HepG2 (cell line): ENCODE data around the gene TMC4.

Source experiments
- ATF2 ChIP-seq: sonication (generic); formaldehyde crosslinking; IDR thresholded peaks from 2 replicates; pipeline ENCODE4 v1.4.0; 2020; ENCODE audit warnings: missing genetic modification reagents
- CTCF ChIP-seq: sonication (generic); formaldehyde crosslinking; IDR thresholded peaks from 2 replicates; pipeline ENCODE4 v1.5.0; 2020; ENCODE audit warnings: mild to moderate bottlenecking, missing genetic modification reagents, moderate library complexity
- FOXM1 ChIP-seq: sonication (generic); formaldehyde crosslinking; IDR thresholded peaks from 2 replicates; pipeline ENCODE4 v1.5.0; 2020; ENCODE audit warnings: missing genetic modification reagents
- JUND ChIP-seq: sonication (generic); formaldehyde crosslinking; IDR thresholded peaks from 2 replicates; pipeline ENCODE4 v1.8.0; 2022; ENCODE audit warnings: mild to moderate bottlenecking, missing genetic modification reagents
- KLF16 ChIP-seq, 2 experiments: sonication (generic) in 1 of 2; formaldehyde crosslinking in 1 of 2; IDR thresholded peaks; 2 replicates each; pipeline versions ENCODE4 v1.6.1 to v1.8.0; 2016 to 2023; ENCODE audit warnings: missing genetic modification reagents in 2 of 2, missing compliant biosample characterization in 1 of 2
- MXD3 ChIP-seq: IDR thresholded peaks from 2 replicates; pipeline ENCODE4 v1.6.1; 2016; ENCODE audit warnings: mild to moderate bottlenecking, missing biosample characterization, missing genetic modification reagents
- MYC ChIP-seq: sonication (generic); formaldehyde crosslinking; IDR thresholded peaks from 2 replicates; pipeline ENCODE4 v1.9.0; 2021; ENCODE audit warnings: missing genetic modification reagents, borderline replicate concordance
- POLR2A ChIP-seq, 2 experiments: IDR thresholded peaks; 2 replicates each; pipeline ENCODE4 v1.6.1; 2011; ENCODE audit warnings: low read depth in 2 of 2, low read length in 2 of 2, mild to moderate bottlenecking in 1 of 2, moderate library complexity in 1 of 2; ENCODE audit not compliant: insufficient read depth in 1 of 2
- SIN3A ChIP-seq: IDR thresholded peaks from 2 replicates; pipeline ENCODE4 v1.6.1; 2011; ENCODE audit warnings: low read depth, mild to moderate bottlenecking, control low read depth, low read length, borderline replicate concordance
- TCF7L2 ChIP-seq: IDR thresholded peaks from 2 replicates; pipeline ENCODE4 v1.6.1; 2011; ENCODE audit warnings: mild to moderate bottlenecking, low read depth, low read length, moderate library complexity

GRCh38 chr19:54188215-54188871, 15.4 kb upstream of the TMC4 start:
- TF ChIP-seq TCF7L2 (no peak), FOXM1 (no peak), KLF16 (CRISPR knock-in tag; IDR thresholded peaks at IDR 0.05) (no peak), JUND (CRISPR knock-in tag) (no peak), CTCF (CRISPR knock-in tag) (no peak), POLR2A (IDR thresholded peaks at IDR 0.05; ENCODE audit: insufficient read depth in 1 of 2, low read depth in 2 of 2, low read length in 2 of 2) (no peak), MXD3 (CRISPR knock-in tag) (no peak), MYC (CRISPR knock-in tag) (no peak), ATF2 (no peak), SIN3A (no peak)
